ENCODE results near the gene CTSC.

GRCh38 chr11:88329563-88330250 lies 7.8 kb downstream of the CTSC start:
- TF ChIP-seq CTCF (IDR thresholded peaks at IDR 0.05 in 2 of 3, conservative IDR thresholded peaks at IDR 0.05 in 1 of 3; ENCODE audit: borderline replicate concordance in 1 of 3, insufficient read depth in 1 of 3, low read depth in 2 of 3, low read length in 2 of 3): no peak
- no peak for TF ChIP-seq ELF1 (IDR thresholded peaks at IDR 0.05; ENCODE audit: borderline replicate concordance, low read depth)
- TF ChIP-seq POLR2A (IDR thresholded peaks at IDR 0.05; ENCODE audit: borderline replicate concordance, extremely low read depth, insufficient read depth, insufficient read length): no peak
- TF ChIP-seq REST (IDR thresholded peaks at IDR 0.05; ENCODE audit: low read depth): no peak
- TF ChIP-seq RAD21 (IDR thresholded peaks at IDR 0.05; ENCODE audit: low read depth): no peak
- no peak for TF ChIP-seq SP1 (IDR thresholded peaks at IDR 0.05; ENCODE audit: low read depth)
- TF ChIP-seq POLR2AphosphoS5 (IDR thresholded peaks at IDR 0.05; ENCODE audit: low read depth, low read length): no peak
- no peak for TF ChIP-seq EZH2 (IDR thresholded peaks at IDR 0.05)
- no peak for TF ChIP-seq ZFX (IDR thresholded peaks at IDR 0.05)
- TF ChIP-seq TCF7L2 (IDR thresholded peaks at IDR 0.05; ENCODE audit: borderline replicate concordance, extremely low read depth, insufficient read depth, insufficient read length): no peak

Data from HCT116 (cell line).